ENCODE results near the gene ELK1. TPM values are rescaled to one million over a fixed set of nuclear protein-coding genes. Genes with fewer than 3 reads are reported as not detected.
A peak's percentile ranks its signal among the peaks of the same experiment; 100 is the strongest.

The ELK1 gene
- total RNA-seq, 4 donors from 2014 or later: 17.3 to 21.7 (median 17.7) TPM

DNA sequence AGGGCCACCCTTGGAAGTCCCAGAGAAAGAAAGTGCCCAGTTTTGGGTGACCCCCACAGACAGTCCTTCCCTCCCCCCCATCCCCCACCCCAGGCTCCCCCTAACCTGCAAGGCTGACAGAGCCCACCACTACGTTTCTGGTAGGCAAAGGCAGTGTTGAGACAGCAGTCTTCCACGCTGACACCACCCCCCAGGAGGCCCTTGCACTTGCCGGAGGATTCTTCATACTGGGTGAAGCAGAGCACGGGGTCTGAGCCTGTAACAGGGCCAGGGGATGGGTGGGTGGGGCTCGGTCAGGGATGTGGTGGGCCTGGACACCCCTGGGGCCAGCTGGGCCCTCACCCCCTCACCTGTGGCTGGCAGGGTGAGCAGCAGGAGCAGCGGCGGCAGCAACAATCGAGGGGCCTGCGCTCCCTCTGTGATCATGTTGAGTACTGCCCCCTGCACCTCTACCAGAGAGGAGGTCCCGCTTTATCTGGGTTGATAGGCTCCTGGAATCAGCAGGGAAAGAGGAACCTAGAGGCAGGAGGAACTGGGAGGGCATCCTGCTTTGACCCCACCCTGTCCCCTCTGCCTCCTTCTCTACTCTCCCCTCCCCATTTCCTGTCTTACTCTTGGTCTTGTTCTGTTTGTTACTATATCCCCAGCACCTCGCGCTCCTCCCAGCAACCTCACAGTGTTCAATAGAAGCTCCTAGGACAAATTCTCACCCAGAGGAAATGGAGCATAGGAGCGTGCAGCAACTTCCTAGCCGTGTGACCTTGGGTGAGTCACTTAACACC, 20.8 kb downstream of the ELK1 start, which contains the start of gene CFP:
Gene CFP (minus strand): TSS at position 512 of the 782 bp plus-strand sequence. CDS start 86 bp downstream, at position 426.
- H3K4me1 ChIP-seq: no peaks in the 10 kb centered on the region
- intact Hi-C loops (cut with DNase I): no loop called here
- no peak for TF ChIP-seq POLR2A (IDR thresholded peaks at IDR 0.05)
- TF ChIP-seq, protein P1, sequence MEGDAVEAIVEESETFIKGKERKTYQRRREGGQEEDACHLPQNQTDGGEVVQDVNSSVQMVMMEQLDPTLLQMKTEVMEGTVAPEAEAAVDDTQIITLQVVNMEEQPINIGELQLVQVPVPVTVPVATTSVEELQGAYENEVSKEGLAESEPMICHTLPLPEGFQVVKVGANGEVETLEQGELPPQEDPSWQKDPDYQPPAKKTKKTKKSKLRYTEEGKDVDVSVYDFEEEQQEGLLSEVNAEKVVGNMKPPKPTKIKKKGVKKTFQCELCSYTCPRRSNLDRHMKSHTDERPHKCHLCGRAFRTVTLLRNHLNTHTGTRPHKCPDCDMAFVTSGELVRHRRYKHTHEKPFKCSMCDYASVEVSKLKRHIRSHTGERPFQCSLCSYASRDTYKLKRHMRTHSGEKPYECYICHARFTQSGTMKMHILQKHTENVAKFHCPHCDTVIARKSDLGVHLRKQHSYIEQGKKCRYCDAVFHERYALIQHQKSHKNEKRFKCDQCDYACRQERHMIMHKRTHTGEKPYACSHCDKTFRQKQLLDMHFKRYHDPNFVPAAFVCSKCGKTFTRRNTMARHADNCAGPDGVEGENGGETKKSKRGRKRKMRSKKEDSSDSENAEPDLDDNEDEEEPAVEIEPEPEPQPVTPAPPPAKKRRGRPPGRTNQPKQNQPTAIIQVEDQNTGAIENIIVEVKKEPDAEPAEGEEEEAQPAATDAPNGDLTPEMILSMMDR (IDR thresholded peaks at IDR 0.05): no peak
- no peak within 1 kb of the TSS for H3K4me3 ChIP-seq (replicated peaks in 1 of 3)
- no peak for DNase-seq
- H3K27me3 ChIP-seq: no peaks in the 10 kb centered on the region
- no peaks in the 10 kb centered on the region for H3K9me3 ChIP-seq
- no peaks in the 10 kb centered on the region for H3K36me3 ChIP-seq
- 24 to 61% methylated on average over 5 to 6 of the region's 14 CpGs for WGBS, 2 donors
- H3K27ac ChIP-seq: no peak within 1 kb of the TSS

DNA sequence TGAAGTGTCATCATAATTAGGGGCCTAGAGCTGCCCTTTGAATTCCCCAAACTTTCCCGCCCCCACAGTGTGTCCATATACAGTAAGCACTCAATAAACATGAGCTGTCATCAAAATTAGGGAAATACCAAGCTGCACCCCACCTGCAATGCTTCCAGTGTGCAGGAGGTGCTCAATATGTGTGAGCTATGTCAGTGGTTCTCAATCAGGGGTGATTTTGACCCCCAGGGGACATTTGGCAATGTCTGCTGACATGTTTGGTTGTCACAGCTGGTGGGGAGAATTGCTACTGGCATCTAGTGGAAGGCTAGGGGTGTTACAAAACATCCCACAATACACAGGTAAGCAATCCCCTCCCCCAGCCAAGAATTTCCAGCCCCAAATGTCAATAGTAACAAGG, 21.4 kb downstream of the ELK1 start:
- intact Hi-C loops (cut with DNase I): no loop called here
- TF ChIP-seq, protein P1 (IDR thresholded peaks at IDR 0.05): no peak
- DNase-seq: no peak
- Histone ChIP-seq H3K27me3 (no peaks in the 10 kb centered on the region), H3K27ac (no peak overlapping the region), H3K4me3 (replicated peaks in 1 of 3) (no peak overlapping the region), H3K36me3 (no peaks in the 10 kb centered on the region), H3K4me1 (no peaks in the 10 kb centered on the region), H3K9me3 (no peaks in the 10 kb centered on the region)
- WGBS, 2 donors: 100% methylated on average over 1 of the region's 1 CpG; no CpG with 5 or more reads in 1 of the 2 donors

DNA sequence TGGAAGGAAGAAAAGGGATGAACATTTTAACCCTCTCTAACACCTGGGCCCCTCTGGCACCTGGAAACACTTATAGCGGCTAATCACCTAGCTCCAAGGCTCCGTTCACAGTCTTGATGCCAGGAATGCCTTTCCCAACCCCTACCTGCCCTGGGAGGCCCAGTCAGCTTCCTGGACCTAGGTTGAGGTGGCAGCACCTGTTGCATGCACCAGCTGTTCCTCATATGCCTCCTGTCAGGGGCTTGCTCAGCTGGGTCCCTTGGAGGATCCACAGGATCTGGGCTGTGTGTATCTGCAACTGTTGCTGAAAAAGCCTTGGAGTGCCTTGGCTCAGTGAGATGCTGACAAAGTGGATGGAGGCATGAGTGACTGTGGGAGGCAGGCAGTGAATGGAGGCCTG, 25.0 kb downstream of the ELK1 start:
- H3K4me3 ChIP-seq (replicated peaks in 1 of 3): no peak overlapping the region
- intact Hi-C loops (cut with DNase I): no loop called here
- no peak for DNase-seq
- no peaks in the 10 kb centered on the region for H3K9me3 ChIP-seq
- TF ChIP-seq POLR2A (IDR thresholded peaks at IDR 0.05): no peak
- TF ChIP-seq, protein P1 (IDR thresholded peaks at IDR 0.05): no peak
- H3K36me3 ChIP-seq: no peaks in the 10 kb centered on the region
- H3K4me1 ChIP-seq: no peaks in the 10 kb centered on the region
- H3K27ac ChIP-seq: no peak overlapping the region
- WGBS, 2 donors: 75 to 92% methylated on average over 2 of the region's 2 CpGs
- no peaks in the 10 kb centered on the region for H3K27me3 ChIP-seq

DNA sequence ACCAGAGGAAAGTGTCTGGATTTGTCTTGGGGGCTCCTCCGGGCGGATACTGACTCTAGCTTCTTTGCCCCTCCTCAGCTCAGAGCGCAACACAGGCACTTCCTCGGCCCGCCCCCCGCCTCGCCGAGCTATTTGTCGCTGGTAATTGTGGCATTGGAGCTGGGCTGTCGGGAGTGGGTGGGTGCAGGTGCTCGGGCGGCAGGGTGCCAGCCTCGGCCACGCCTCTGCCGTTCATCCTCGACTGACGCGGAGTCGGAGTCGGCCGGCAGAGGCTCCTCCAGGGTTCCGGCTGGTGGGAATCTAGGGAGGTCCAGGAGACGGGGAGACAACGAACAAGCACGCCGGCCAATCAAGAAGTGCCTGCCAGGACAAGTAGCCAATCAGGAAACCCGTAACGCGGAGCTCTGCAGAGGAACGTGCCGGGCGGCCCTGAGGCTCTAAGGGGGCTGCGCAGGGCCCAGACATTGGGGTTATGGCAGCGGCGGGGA, 26.8 kb downstream of the ELK1 start:
- no peaks in the 10 kb centered on the region for H3K36me3 ChIP-seq
- intact Hi-C loops (cut with DNase I): no loop called here
- no peaks in the 10 kb centered on the region for H3K9me3 ChIP-seq
- DNase-seq: peak; percentile 34 to 42
- no peak overlapping the region for H3K4me3 ChIP-seq (replicated peaks in 1 of 3)
- no peaks in the 10 kb centered on the region for H3K4me1 ChIP-seq
- WGBS, 2 donors: 10% methylated on average over 2 of the region's 35 CpGs; no CpG with 5 or more reads in 1 of the 2 donors
- no peak overlapping the region for H3K27ac ChIP-seq
- H3K27me3 ChIP-seq: no peaks in the 10 kb centered on the region
- TF ChIP-seq, protein P1 (IDR thresholded peaks at IDR 0.05): no peak
- TF ChIP-seq POLR2A (IDR thresholded peaks at IDR 0.05): no peak

DNA sequence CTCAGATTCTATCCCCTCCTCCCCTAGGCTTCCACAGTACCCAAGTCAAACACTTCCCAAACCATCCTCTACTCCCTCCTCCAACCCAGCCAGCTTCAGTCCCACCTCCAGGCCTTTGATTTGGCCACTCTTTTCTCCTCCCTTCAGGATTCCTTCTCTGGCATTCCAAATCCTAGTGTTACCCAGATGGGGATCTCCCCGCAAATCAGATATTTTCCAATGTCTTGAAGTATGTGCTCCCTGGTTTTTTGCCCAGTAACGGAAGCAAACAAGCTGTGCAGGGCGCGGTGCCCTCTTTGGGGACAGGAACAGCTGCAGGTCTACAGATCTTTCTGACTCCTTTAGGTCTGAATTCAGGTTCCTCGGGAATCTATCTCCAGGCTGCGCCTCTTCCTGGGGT, 28.5 kb downstream of the ELK1 start:
- Histone ChIP-seq H3K4me1 (no peaks in the 10 kb centered on the region), H3K9me3 (no peaks in the 10 kb centered on the region), H3K27me3 (no peaks in the 10 kb centered on the region), H3K4me3 (replicated peaks in 1 of 3) (no peak overlapping the region), H3K27ac (no peak overlapping the region), H3K36me3 (no peaks in the 10 kb centered on the region)
- intact Hi-C loops (cut with DNase I): no loop called here
- DNase-seq: no peak
- TF ChIP-seq, protein P1 (IDR thresholded peaks at IDR 0.05): no peak
- TF ChIP-seq POLR2A (IDR thresholded peaks at IDR 0.05): no peak
- WGBS, 2 donors: 87 to 91% methylated on average over 6 of the region's 6 CpGs

Measured in thyroid gland (tissue), 4 donors.